Measurements from ENCODE around the gene ANLN. TPM values are rescaled to one million over a fixed set of nuclear protein-coding genes. Genes with fewer than 3 reads are reported as not detected.

Gene ANLN
- polyA plus RNA-seq, 1 donor from 2014 or later = 5.8 TPM

- H3K79me2 ChIP-seq (replicated peaks; ENCODE audit: insufficient read depth, low read length) = no peaks in the 10 kb centered on the region
- H3K27me3 ChIP-seq (ENCODE audit: insufficient read depth, low read depth, low read length) = no peaks in the 10 kb centered on the region
- H3F3A ChIP-seq (ENCODE audit: insufficient read depth, low read length, poor library complexity, severe bottlenecking) = no peaks in the 10 kb centered on the region
- TF ChIP-seq TAF1 (IDR thresholded peaks at IDR 0.05; ENCODE audit: low read depth) (no peak), POLR2AphosphoS5 (IDR thresholded peaks at IDR 0.05) (no peak), EZH2 (IDR thresholded peaks at IDR 0.05; ENCODE audit: borderline replicate concordance, insufficient read depth, low read length, poor library complexity, severe bottlenecking) (no peak), SMC3 (conservative IDR thresholded peaks at IDR 0.05; ENCODE audit: poor library complexity) (no peak), MXI1 (conservative IDR thresholded peaks at IDR 0.05; ENCODE audit: poor library complexity, severe bottlenecking) (no peak)
- TF ChIP-seq, protein P1, sequence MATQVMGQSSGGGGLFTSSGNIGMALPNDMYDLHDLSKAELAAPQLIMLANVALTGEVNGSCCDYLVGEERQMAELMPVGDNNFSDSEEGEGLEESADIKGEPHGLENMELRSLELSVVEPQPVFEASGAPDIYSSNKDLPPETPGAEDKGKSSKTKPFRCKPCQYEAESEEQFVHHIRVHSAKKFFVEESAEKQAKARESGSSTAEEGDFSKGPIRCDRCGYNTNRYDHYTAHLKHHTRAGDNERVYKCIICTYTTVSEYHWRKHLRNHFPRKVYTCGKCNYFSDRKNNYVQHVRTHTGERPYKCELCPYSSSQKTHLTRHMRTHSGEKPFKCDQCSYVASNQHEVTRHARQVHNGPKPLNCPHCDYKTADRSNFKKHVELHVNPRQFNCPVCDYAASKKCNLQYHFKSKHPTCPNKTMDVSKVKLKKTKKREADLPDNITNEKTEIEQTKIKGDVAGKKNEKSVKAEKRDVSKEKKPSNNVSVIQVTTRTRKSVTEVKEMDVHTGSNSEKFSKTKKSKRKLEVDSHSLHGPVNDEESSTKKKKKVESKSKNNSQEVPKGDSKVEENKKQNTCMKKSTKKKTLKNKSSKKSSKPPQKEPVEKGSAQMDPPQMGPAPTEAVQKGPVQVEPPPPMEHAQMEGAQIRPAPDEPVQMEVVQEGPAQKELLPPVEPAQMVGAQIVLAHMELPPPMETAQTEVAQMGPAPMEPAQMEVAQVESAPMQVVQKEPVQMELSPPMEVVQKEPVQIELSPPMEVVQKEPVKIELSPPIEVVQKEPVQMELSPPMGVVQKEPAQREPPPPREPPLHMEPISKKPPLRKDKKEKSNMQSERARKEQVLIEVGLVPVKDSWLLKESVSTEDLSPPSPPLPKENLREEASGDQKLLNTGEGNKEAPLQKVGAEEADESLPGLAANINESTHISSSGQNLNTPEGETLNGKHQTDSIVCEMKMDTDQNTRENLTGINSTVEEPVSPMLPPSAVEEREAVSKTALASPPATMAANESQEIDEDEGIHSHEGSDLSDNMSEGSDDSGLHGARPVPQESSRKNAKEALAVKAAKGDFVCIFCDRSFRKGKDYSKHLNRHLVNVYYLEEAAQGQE (IDR thresholded peaks at IDR 0.05; ENCODE audit: borderline replicate concordance) = no peak
- TF ChIP-seq, protein P2, sequence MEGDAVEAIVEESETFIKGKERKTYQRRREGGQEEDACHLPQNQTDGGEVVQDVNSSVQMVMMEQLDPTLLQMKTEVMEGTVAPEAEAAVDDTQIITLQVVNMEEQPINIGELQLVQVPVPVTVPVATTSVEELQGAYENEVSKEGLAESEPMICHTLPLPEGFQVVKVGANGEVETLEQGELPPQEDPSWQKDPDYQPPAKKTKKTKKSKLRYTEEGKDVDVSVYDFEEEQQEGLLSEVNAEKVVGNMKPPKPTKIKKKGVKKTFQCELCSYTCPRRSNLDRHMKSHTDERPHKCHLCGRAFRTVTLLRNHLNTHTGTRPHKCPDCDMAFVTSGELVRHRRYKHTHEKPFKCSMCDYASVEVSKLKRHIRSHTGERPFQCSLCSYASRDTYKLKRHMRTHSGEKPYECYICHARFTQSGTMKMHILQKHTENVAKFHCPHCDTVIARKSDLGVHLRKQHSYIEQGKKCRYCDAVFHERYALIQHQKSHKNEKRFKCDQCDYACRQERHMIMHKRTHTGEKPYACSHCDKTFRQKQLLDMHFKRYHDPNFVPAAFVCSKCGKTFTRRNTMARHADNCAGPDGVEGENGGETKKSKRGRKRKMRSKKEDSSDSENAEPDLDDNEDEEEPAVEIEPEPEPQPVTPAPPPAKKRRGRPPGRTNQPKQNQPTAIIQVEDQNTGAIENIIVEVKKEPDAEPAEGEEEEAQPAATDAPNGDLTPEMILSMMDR (IDR thresholded peaks at IDR 0.05; ENCODE audit: poor library complexity, severe bottlenecking) = no peak
- no peak overlapping the region for H3K9ac ChIP-seq (ENCODE audit: low read length)
- H3K4me2 ChIP-seq (ENCODE audit: low read length) = no peak overlapping the region
- no peaks in the 10 kb centered on the region for H4K20me1 ChIP-seq (ENCODE audit: insufficient read depth)
- H2AFZ ChIP-seq (ENCODE audit: low read depth, low read length) = no peak overlapping the region
- H3K9me2 ChIP-seq (ENCODE audit: insufficient read depth, low read length) = no peaks in the 10 kb centered on the region
- no peak overlapping the region for H3K4me3 ChIP-seq (ENCODE audit: low read length)
- no peak overlapping the region for H3K27ac ChIP-seq (ENCODE audit: low read length)
- no peaks in the 10 kb centered on the region for H3K9me3 ChIP-seq (ENCODE audit: low read length)
- no peaks in the 10 kb centered on the region for H3K36me3 ChIP-seq (ENCODE audit: insufficient read depth, low read length)
Measured at GRCh38 chr7:36422072-36422471, 32.4 kb downstream of the ANLN start.

DNA sequence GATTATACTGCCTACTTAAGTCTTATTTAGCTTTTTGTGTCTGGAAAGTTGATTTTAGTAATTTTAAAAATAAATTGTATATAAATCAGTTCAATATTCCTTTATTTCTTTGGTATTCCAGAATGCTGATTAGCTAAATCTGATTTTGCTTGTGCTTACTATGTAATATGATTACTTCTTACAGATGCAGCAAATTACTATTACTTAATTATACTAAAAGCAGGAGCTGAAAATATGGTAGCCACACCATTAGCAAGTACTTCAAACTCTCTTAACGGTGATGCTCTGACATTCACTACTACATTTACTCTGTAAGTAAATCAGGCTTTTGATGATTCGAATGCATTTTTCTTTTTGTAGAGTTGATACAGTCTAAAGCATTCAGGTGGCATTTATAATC lies 34.0 kb downstream of the ANLN start:
- Histone ChIP-seq H3K79me2 (replicated peaks; ENCODE audit: insufficient read depth, low read length) (no peaks in the 10 kb centered on the region), H4K20me1 (ENCODE audit: insufficient read depth) (no peaks in the 10 kb centered on the region), H3K9me2 (ENCODE audit: insufficient read depth, low read length) (no peaks in the 10 kb centered on the region), H3K27me3 (ENCODE audit: insufficient read depth, low read depth, low read length) (no peaks in the 10 kb centered on the region), H3K4me3 (ENCODE audit: low read length) (no peak overlapping the region), H3K27ac (ENCODE audit: low read length) (no peak overlapping the region), H3K9me3 (ENCODE audit: low read length) (no peaks in the 10 kb centered on the region), H3K9ac (ENCODE audit: low read length) (no peak overlapping the region), H2AFZ (ENCODE audit: low read depth, low read length) (no peak overlapping the region), H3F3A (ENCODE audit: insufficient read depth, low read length, poor library complexity, severe bottlenecking) (no peaks in the 10 kb centered on the region), H3K36me3 (ENCODE audit: insufficient read depth, low read length) (no peaks in the 10 kb centered on the region), H3K4me2 (ENCODE audit: low read length) (no peak overlapping the region)
- TF ChIP-seq MXI1 (conservative IDR thresholded peaks at IDR 0.05; ENCODE audit: poor library complexity, severe bottlenecking) (no peak), EZH2 (IDR thresholded peaks at IDR 0.05; ENCODE audit: borderline replicate concordance, insufficient read depth, low read length, poor library complexity, severe bottlenecking) (no peak), TAF1 (IDR thresholded peaks at IDR 0.05; ENCODE audit: low read depth) (no peak)
- TF ChIP-seq, protein P2 (IDR thresholded peaks at IDR 0.05; ENCODE audit: poor library complexity, severe bottlenecking) = no peak

Data from neural cell (in vitro differentiated cells).